Effector memory CD8-positive, alpha-beta T cell (primary cell): ENCODE results near the gene ABCC10.

Experiments used
- ATAC-seq: fragments of 150-1000 bp; cut with Tn5 transposase; replicated peaks from 2 replicates; pipeline ENCODE4 v1.10.0; 2021; ENCODE audit warnings: mild to moderate bottlenecking, moderate library complexity
- DNase-seq, 3 experiments: peaks; one replicate each; pipeline ENCODE4 v3.0.0; 2021
- H3K27ac Mint-ChIP-seq, 2 donors: one replicate each; pipeline ENCODE4 v1.8.0; 2022; ENCODE audit warnings: mild to moderate bottlenecking in 2 of 2, mixed read lengths in 2 of 2, moderate library complexity in 2 of 2
- H3K27me3 Mint-ChIP-seq, 2 donors: one replicate each; pipeline ENCODE4 v1.8.0; 2022; ENCODE audit warnings: mixed read lengths in 2 of 2
- H3K36me3 Mint-ChIP-seq: one replicate; pipeline ENCODE4 v1.8.0; 2022; ENCODE audit warnings: mild to moderate bottlenecking, moderate library complexity, mixed read lengths; ENCODE audit not compliant: insufficient read depth
- H3K4me1 Mint-ChIP-seq, 2 donors: one replicate each; pipeline ENCODE4 v1.8.0; 2022; ENCODE audit warnings: low read depth in 2 of 2, mixed read lengths in 2 of 2
- H3K4me3 Mint-ChIP-seq, 2 donors: one replicate each; pipeline ENCODE4 v1.8.0; 2022; ENCODE audit warnings: mild to moderate bottlenecking in 2 of 2, mixed read lengths in 2 of 2, moderate library complexity in 2 of 2
- H3K9me3 Mint-ChIP-seq, 2 donors: one replicate each; pipeline ENCODE4 v1.8.0; 2022; ENCODE audit warnings: mixed read lengths in 2 of 2

The ABCC10 gene

GRCh38 chr6:43471399-43471798 lies 44.1 kb downstream of the ABCC10 start:
- no peak for ATAC-seq
- Mint-ChIP-seq H3K4me3 (no peak overlapping the region), H3K27me3 (peaks cover 28 to 51% of the 10 kb centered on the region in 2 donors), H3K36me3 (no peaks in the 10 kb centered on the region), H3K27ac (no peak overlapping the region), H3K9me3 (no peaks in the 10 kb centered on the region), H3K4me1 (peaks cover 0 to under 1% of the 10 kb centered on the region in 2 donors)
- no peak for DNase-seq

DNA sequence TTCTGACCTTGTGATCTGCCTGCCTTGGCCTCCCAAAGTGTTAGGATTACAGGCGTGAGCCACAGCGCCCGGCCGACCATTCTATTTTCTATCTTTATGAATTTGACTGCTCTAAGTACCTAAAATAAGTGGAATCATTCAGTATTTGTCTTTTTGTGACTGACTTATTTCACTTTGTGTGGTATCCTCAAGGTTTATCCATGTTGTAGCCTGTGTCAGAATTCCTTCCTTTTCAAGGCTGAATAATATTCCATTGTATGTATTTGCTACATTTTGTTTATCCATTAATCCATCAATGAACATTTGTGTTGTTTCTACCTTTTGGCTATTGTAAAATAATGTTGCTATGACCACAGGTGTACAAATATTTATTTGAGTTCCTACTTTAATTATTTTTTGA lies 45.2 kb downstream of the ABCC10 start:
- Mint-ChIP-seq H3K4me3 (no peak overlapping the region), H3K9me3 (no peaks in the 10 kb centered on the region), H3K36me3 (peaks cover 3% of the 10 kb centered on the region), H3K4me1 (peaks cover 8 to 12% of the 10 kb centered on the region in 2 donors), H3K27me3 (peaks cover 18 to 40% of the 10 kb centered on the region in 2 donors), H3K27ac (no peak overlapping the region)
- ATAC-seq (no peak), DNase-seq (no peak)

DNA sequence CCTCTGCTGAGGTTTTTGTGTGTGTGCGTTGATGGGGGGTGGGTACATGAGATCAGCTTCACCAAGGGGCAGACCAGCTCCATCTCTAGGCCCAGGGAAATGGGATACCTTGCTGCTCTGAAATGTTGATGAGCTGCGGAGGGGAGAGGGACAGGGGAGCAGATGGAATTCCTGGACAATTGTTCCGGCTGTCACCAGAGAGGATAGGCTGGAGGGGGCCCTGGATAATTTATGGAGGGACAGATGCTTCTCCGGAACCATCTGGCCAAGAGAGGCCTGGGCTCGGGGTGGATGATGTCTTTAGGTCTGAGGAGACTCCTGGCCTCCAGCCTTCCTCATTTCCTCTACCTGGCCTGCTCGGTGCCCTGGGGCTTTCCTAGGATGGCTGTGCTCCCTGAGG lies 48.2 kb downstream of the ABCC10 start:
- H3K9me3 Mint-ChIP-seq: no peaks in the 10 kb centered on the region
- ATAC-seq (no peak), DNase-seq (no peak)
- no peak overlapping the region for H3K4me3 Mint-ChIP-seq
- peaks cover 8% of the 10 kb centered on the region for H3K36me3 Mint-ChIP-seq
- H3K4me1 Mint-ChIP-seq: peaks cover 21 to 28% of the 10 kb centered on the region in 2 donors
- H3K27ac Mint-ChIP-seq: peak overlapping the region; percentile 22 to 79
- H3K27me3 Mint-ChIP-seq: peaks cover 0 to 11% of the 10 kb centered on the region in 2 donors

GRCh38 chr6:43476746-43477145 lies 49.4 kb downstream of the ABCC10 start:
- Mint-ChIP-seq H3K27ac (peak overlapping the region; percentile 99), H3K36me3 (peaks cover 10% of the 10 kb centered on the region), H3K9me3 (no peaks in the 10 kb centered on the region), H3K4me1 (peaks cover 23 to 31% of the 10 kb centered on the region in 2 donors), H3K27me3 (no peaks in the 10 kb centered on the region), H3K4me3 (peak overlapping the region; percentile 97 to 99)
- DNase-seq (peak in 1 of 3 experiments; percentile 7), ATAC-seq (peak; percentile 36)

DNA sequence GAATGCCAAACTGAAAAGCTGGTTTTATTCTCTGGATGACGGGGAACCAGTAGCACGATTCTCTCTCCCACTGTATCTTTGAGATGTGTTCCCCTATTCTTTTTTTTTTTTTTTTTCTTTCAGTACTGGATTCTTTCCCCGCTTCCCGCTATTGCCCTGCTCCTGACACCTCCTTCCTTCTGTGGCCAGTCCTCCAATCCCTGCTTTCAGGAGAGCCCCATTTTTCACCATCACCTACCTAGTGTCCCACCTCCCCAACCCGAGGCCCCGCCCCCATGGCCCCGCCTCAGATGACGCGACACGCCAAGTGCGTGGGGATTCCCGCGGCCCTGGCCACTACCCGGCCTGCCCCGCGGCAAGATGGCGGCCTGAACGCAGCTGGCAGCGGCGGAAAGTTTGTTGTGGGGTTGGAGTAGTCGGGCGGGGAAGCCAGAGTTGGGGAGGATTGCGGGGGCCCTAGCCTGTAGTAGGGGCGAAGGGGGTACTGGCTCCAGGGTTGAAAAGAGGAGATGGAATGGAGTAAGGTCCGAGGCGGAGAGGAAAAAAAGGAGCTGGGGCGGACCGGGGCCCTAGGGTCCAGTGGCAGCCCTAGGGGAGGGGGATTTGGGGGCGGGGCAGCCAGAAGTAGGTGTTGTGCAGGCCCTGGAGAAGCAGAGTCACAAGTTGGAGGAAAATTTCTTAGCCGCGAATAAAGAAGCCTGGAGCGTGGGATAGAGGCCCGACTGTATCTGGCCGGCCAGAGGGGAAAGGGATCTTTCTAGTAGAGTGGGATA lies 50.1 kb downstream of the ABCC10 start, which contains the start of gene TJAP1:
TJAP1 (plus strand) TSS at position 336 of the 773 bp plus-strand sequence. CDS start 21,432 bp downstream, outside the sequence.
- ATAC-seq: peak; percentile 99

GRCh38 chr6:43478008-43478372 lies 50.6 kb downstream of the ABCC10 start:
- peaks cover 11% of the 10 kb centered on the region for H3K36me3 Mint-ChIP-seq
- ATAC-seq (peak; percentile 1), DNase-seq (peak in 1 of 3 experiments; percentile 24)
- peaks cover 29 to 40% of the 10 kb centered on the region in 2 donors for H3K4me1 Mint-ChIP-seq
- H3K27me3 Mint-ChIP-seq: no peaks in the 10 kb centered on the region
- H3K4me3 Mint-ChIP-seq: peak overlapping the region; percentile 97 to 99
- H3K9me3 Mint-ChIP-seq: no peaks in the 10 kb centered on the region
- peak overlapping the region; percentile 99 for H3K27ac Mint-ChIP-seq

More for the DNA sequence above, 50.1 kb downstream of the ABCC10 start, which contains the start of gene TJAP1:
- DNase-seq: peak; percentile 97 to 98 (median 97)
- H3K9me3 Mint-ChIP-seq: no peaks in the 10 kb centered on the region
- peak within 1 kb of the TSS; percentile 99 for H3K27ac Mint-ChIP-seq
- H3K4me1 Mint-ChIP-seq: peaks cover 27 to 38% of the 10 kb centered on the region in 2 donors
- H3K4me3 Mint-ChIP-seq: peak within 1 kb of the TSS; percentile 97 to 99
- H3K27me3 Mint-ChIP-seq: no peaks in the 10 kb centered on the region
- H3K36me3 Mint-ChIP-seq: peaks cover 11% of the 10 kb centered on the region

DNA sequence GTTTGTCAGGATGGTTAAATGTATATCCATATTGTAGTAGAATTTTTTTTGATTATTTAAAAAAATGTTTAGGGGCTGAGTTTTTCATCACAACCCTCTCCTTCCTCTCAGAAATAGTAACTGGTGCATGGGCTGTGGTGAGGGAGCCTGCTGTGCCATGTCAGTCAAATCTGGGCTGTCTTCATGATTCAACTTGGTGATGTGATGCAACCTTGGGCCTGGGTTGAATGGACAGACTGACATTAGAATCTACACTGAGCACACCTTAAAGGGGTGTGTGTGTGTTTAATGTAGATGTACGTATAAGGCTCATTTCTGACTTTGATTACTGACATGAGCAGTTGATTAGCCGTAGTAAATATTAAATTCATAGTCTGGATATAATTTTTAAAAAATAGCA lies 53.7 kb downstream of the ABCC10 start:
- H3K36me3 Mint-ChIP-seq: peaks cover 13% of the 10 kb centered on the region
- ATAC-seq (no peak), DNase-seq (no peak)
- H3K27ac Mint-ChIP-seq: no peak overlapping the region
- H3K9me3 Mint-ChIP-seq: no peaks in the 10 kb centered on the region
- no peak overlapping the region for H3K4me3 Mint-ChIP-seq
- H3K4me1 Mint-ChIP-seq: peaks cover 37 to 46% of the 10 kb centered on the region in 2 donors
- H3K27me3 Mint-ChIP-seq: no peaks in the 10 kb centered on the region

DNA sequence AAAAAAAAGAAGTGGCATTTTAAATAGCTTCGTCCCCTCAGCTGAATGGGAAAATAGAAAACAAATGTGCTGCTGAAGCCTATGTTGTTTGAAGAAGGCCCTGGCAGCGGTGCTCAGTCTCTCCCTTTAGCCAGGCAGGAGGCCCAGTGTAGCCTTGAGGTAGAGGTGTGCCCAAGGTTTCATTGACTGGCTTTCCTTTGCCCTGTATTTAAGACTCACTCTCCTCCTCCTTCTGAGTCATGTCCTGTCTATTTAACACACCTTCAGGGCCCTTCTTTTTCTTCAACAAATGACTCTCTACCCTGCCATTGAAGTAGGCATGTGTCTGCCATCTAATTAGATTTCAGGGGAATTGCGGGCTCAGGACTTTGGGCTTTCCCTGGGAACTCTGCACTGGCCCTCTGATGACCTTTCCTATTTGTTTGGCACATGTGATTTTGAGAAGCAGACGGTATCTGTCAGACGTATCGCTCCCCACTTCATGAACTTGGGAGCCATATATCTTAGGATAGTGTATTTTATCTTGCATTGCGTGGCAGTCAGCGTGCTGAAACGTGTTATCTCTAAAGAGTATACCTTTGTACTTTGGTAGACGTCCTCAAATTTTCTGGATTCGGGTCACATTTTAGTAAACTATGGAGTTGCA lies 54.4 kb downstream of the ABCC10 start:
- peaks cover 13% of the 10 kb centered on the region for H3K36me3 Mint-ChIP-seq
- no peaks in the 10 kb centered on the region for H3K9me3 Mint-ChIP-seq
- ATAC-seq (no peak), DNase-seq (no peak)
- H3K27me3 Mint-ChIP-seq: no peaks in the 10 kb centered on the region
- H3K4me3 Mint-ChIP-seq: no peak overlapping the region
- peaks cover 35 to 44% of the 10 kb centered on the region in 2 donors for H3K4me1 Mint-ChIP-seq
- peak overlapping the region in 1 of 2 donors; percentile 69 for H3K27ac Mint-ChIP-seq

GRCh38 chr6:43488667-43489276 lies 61.4 kb downstream of the ABCC10 start:
- H3K4me3 Mint-ChIP-seq: no peak overlapping the region
- H3K4me1 Mint-ChIP-seq: peaks cover 21 to 22% of the 10 kb centered on the region in 2 donors
- no peaks in the 10 kb centered on the region for H3K27me3 Mint-ChIP-seq
- DNase-seq (no peak), ATAC-seq (no peak)
- H3K27ac Mint-ChIP-seq: peak overlapping the region in 1 of 2 donors; percentile 22
- no peaks in the 10 kb centered on the region for H3K9me3 Mint-ChIP-seq
- H3K36me3 Mint-ChIP-seq: peaks cover 10% of the 10 kb centered on the region

- H3K27ac Mint-ChIP-seq: peak overlapping the region in 1 of 2 donors; percentile 22
- DNase-seq (no peak), ATAC-seq (no peak)
- peaks cover 26 to 27% of the 10 kb centered on the region in 2 donors for H3K4me1 Mint-ChIP-seq
- H3K36me3 Mint-ChIP-seq: peaks cover 10% of the 10 kb centered on the region
- H3K9me3 Mint-ChIP-seq: no peaks in the 10 kb centered on the region
- no peak overlapping the region for H3K4me3 Mint-ChIP-seq
- H3K27me3 Mint-ChIP-seq: no peaks in the 10 kb centered on the region
Observed at GRCh38 chr6:43489277-43490072, 62.1 kb downstream of the ABCC10 start.

DNA sequence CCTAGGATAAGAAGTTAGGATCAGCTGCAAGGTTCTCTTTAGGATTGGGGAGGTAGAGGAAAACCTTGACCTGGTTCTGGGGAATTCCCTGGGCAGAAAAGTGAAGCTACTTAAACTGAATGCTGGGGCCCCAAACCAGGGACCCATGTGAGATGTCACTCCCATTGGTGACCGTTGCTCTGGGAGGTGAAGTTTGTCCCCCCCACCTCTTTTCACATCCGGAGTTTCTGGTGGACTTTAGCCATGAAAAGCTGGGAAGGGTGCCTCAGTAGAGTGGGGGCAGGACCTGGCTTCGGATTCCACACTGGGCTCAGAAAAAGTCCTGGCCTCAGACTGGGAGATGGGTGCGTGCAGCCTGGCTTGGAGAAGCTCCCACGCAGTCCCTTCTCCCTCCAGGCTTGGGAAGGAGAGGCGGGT lies 63.2 kb downstream of the ABCC10 start:
- Mint-ChIP-seq H3K27me3 (no peaks in the 10 kb centered on the region), H3K9me3 (no peaks in the 10 kb centered on the region), H3K36me3 (peaks cover 10% of the 10 kb centered on the region), H3K4me3 (no peak overlapping the region), H3K27ac (no peak overlapping the region), H3K4me1 (peaks cover 35 to 36% of the 10 kb centered on the region in 2 donors)
- DNase-seq (no peak), ATAC-seq (no peak)

GRCh38 chr6:43491750-43492661 lies 64.7 kb downstream of the ABCC10 start:
- Mint-ChIP-seq H3K36me3 (peaks cover 13% of the 10 kb centered on the region), H3K27me3 (no peaks in the 10 kb centered on the region), H3K9me3 (no peaks in the 10 kb centered on the region), H3K4me3 (no peak overlapping the region), H3K4me1 (peaks cover 38 to 39% of the 10 kb centered on the region in 2 donors), H3K27ac (peak overlapping the region; percentile 61 to 66)
- ATAC-seq (no peak), DNase-seq (no peak)
